Psoas muscle (tissue), 8 donors: Measurements from ENCODE around the gene ARHGEF17. TPM values are rescaled to one million over a fixed set of nuclear protein-coding genes. Genes with fewer than 3 reads are reported as not detected.
A peak's percentile ranks its signal among the peaks of the same experiment; 100 is the strongest.

ENCODE experiments used
- ATAC-seq, 4 donors: fragments of 200-7000 bp; cut with Tn5 transposase; one replicate each; pipeline ENCODE4 v1.9.1; 2020; ENCODE audit warnings: moderate library complexity in 3 of 4, mild to moderate bottlenecking in 2 of 4
- DNase-seq, 2 donors: peaks; one replicate each; pipeline ENCODE4 v3.0.0-alpha.2; 2020
- H3K27ac ChIP-seq: fragments of 200-600 bp; one replicate; pipeline ENCODE4 v1.8.0; 2022
- H3K27me3 ChIP-seq, 3 donors: fragments of 200-600 bp in 1 of 3; one replicate each; pipeline versions ENCODE4 v1.6.1 to v1.8.0; 2013 to 2022; ENCODE audit warnings: low read length in 2 of 3, mild to moderate bottlenecking in 2 of 3, moderate library complexity in 1 of 3; ENCODE audit not compliant: insufficient read depth in 3 of 3
- H3K36me3 ChIP-seq, 2 donors: fragments of 200-600 bp in 1 of 2; one replicate each; pipeline versions ENCODE4 v1.6.1 to v1.8.0; 2013 to 2022; ENCODE audit warnings: low read depth in 1 of 2, mild to moderate bottlenecking in 1 of 2, moderate library complexity in 1 of 2; ENCODE audit not compliant: insufficient read depth in 1 of 2
- H3K4me1 ChIP-seq: fragments of 200-600 bp; one replicate; pipeline ENCODE4 v1.8.0; 2022
- H3K4me3 ChIP-seq: fragments of 200-600 bp; one replicate; pipeline ENCODE4 v1.8.0; 2022; ENCODE audit warnings: mild to moderate bottlenecking
- H3K9me3 ChIP-seq: fragments of 200-600 bp; one replicate; pipeline ENCODE4 v1.8.0; 2022
- CTCF ChIP-seq: fragments of 200-600 bp; IDR thresholded peaks from one replicate; pipeline ENCODE4 v1.8.0; 2022; ENCODE audit warnings: antibody characterized with exemption
- WGBS, 3 donors: extraction: QIAGEN DNeasy Blood & Tissue Kit; methylation state at CpG; one replicate each; pipeline versions ENCODE4 v1.1.6 to v1.1.7; 2013; 5-methylcytosine and 5-hydroxymethylcytosine counted together
- intact Hi-C, 2 donors: fragments of 100-400 bp; cut with DNase I; formaldehyde crosslinking; loops; one replicate each; pipeline versions ENCODE4 v1.11.0 to v1.14.2; 2022
- polyA plus RNA-seq, 3 donors: library from polyadenylated mRNA; stranded (reverse); fragments of 200-250 nt; gene quantifications; one replicate each; pipeline ENCODE4 v1.2.3, GENCODE V29; 2013
- total RNA-seq, 4 donors: library from RNA; stranded (reverse); fragmentation: NEBNext Ultra II Directional in 2 of 4; extraction: Animal tissue kit (Norgen Biotek cat#: 25700) in 2 of 4; gene quantifications; one replicate each; pipeline versions ENCODE4 v1.2.1 to v1.2.4, GENCODE V29; 2021 to 2023
- donor health status: healthy with polysubstance abuse.
- donor health status: DM: no; HTN: no; CAD: no; lungs with moderate emphysema.
- donor health status: Bipolar disorder and iron deficiency.
- donor health status: healthy.
- donor health status: DM: yes; HTN: yes; CAD: no.
- donor health status: DM: no; HTN: no; CAD: no.
- donor health status: DM: no; HTN: no; CAD: no.
- donor health status: DM: yes; HTN: yes; CAD: no.

The ARHGEF17 gene
- total and polyA plus RNA-seq, 7 donors: 5.7 to 38.4 (median 10.8) TPM

DNA sequence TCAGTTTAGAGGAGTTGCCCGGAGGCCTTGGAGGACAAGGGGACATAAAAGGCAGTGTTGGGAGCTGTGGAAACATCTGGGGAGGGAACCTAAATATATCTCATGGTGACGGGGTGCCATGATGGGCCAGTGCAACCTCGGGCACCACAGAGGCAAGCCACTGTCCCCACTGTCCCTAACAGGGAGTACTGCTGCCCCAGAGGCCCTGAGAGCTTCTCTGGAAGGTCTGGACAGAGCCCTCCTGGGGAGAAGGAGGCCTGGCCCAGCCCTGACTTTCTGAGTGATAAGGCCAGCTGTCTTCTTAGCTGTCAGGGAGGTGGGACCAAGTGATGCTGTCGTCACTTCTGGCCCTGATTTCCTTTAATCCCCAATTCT is 41.4 kb upstream of the ARHGEF17 start:
- 17 to 46% (median 32%) methylated on average over 4 of the region's 4 CpGs for WGBS, 3 donors
- DNase-seq (no peak), ATAC-seq (peak in 2 of 4 donors; percentile 27 to 28)
- Histone ChIP-seq H3K27me3 (peaks cover 0 to 5% (median 0%) of the 10 kb centered on the region in 3 donors), H3K9me3 (no peaks in the 10 kb centered on the region), H3K27ac (peak overlapping the region; percentile 7), H3K4me1 (peaks cover 21% of the 10 kb centered on the region), H3K4me3 (no peak overlapping the region), H3K36me3 (no peaks in the 10 kb centered on the region)
- TF ChIP-seq CTCF: no peak
- intact Hi-C loops: no loop called here

DNA sequence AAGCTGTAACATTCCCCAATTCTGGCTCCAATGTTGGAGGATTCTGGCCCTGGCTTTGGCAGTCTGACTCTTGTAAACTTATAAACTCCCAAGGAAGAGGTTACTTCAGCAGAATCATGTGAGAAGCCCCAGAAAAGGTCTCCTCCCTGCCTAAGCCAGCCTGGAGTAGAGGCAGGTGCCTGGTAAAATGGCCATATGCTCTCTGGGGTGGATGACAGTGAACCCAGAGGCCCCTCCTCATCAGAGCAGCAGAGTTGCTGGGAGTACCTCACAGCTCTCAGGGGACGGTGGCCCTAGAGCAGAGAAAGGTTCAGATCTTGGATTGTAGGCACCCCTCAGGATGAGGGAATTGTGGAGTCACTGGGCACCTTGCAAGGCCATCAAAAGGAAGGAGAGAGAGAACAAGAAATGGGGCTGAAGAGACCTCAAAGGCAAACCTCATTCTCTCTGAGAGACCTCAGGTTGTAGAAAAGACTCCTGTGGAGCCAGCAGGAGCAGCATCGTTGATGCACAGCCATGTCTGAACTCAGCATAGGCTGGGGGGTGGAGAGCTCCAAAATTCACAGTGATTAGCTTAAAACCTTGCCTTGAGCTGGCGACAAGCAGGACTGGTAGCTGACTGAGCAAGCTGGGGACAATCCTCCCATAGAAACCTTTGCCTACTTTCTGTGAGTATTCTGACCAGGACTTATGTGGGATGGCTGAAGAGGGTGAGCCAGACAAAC is 40.8 kb upstream of the ARHGEF17 start:
- DNase-seq: no peak
- TF ChIP-seq CTCF: no peak
- H3K27ac ChIP-seq: no peak overlapping the region
- peaks cover 0 to 5% (median 0%) of the 10 kb centered on the region in 3 donors for H3K27me3 ChIP-seq
- intact Hi-C loops: no loop called here
- no peaks in the 10 kb centered on the region for H3K36me3 ChIP-seq
- peaks cover 21% of the 10 kb centered on the region for H3K4me1 ChIP-seq
- H3K9me3 ChIP-seq: no peaks in the 10 kb centered on the region
- no peak for ATAC-seq
- no peak overlapping the region for H3K4me3 ChIP-seq
- 66 to 71% (median 70%) methylated on average over 3 of the region's 3 CpGs for WGBS, 3 donors

DNA sequence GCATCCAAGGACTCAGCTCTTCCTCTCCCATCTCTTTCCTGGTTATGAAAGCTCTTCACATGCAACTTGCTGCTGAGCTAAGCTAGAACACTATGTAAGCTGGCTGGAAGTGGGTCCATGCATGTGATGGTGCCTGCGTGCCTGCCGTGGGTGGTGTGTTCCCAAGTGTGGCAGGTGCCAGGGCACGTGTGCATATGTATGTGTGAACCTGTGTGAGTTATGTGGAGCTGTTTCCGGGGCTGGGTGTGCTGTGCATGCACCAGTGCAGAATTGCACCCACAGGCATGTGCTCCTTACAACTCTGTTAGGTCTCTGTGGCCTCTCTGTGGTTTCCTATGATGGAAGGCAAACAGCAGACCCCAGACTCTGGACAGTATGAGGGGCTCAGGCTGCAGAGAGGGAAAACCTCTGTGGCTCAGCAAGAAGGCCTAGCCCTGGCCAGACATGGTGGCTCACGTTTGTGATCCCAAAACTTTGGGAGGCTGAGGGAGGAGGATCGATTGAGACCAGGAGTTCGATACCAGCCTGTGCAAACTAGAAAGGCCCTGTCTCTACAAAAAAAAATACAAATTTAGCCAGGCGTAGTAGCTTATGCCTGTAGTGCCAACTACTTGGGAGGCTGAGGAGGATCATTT is 40.1 kb upstream of the ARHGEF17 start:
- no peak for TF ChIP-seq CTCF
- DNase-seq (no peak), ATAC-seq (no peak)
- no peak overlapping the region for H3K4me3 ChIP-seq
- intact Hi-C loops: no loop called here
- no peak overlapping the region for H3K27ac ChIP-seq
- WGBS, 3 donors: 89 to 95% (median 92%) methylated on average over 8 of the region's 8 CpGs
- H3K27me3 ChIP-seq: peaks cover 0 to 5% (median 0%) of the 10 kb centered on the region in 3 donors
- H3K4me1 ChIP-seq: peaks cover 21% of the 10 kb centered on the region
- H3K9me3 ChIP-seq: no peaks in the 10 kb centered on the region
- H3K36me3 ChIP-seq: no peaks in the 10 kb centered on the region

DNA sequence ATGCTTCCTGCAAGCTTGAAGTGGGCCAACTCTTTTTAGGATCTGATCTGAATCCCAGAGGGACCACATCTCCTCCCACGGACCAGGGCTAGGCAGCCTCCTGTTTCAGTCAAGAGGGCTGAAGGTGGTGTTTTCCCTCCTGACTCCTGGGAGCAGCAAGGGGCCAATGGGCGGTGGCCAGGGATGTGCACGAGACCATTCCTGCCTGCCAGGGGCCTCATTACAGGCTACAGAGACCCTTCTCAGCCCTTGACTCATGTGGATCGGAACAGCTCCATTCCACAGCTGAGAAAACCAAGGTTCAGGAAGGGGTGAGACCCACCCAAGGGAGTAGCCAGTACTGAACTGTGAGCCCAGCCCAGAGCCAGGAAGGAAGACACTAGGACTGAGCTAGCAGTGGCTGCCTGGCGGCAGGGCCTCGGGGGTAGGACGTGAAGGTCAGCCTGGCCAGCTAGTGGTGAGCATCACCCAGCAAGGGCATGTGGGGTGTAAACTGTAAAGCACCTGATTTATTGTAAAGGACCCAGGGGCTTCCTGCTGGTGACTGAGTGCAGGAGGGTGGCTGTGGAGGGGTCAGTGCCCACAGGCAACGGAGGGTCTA is 39.3 kb upstream of the ARHGEF17 start:
- ATAC-seq: no peak
- no peaks in the 10 kb centered on the region for H3K9me3 ChIP-seq
- WGBS, 3 donors: 83 to 88% (median 87%) methylated on average over 8 of the region's 8 CpGs
- intact Hi-C loops: no loop called here
- no peak overlapping the region for H3K4me3 ChIP-seq
- H3K27ac ChIP-seq: no peak overlapping the region
- DNase-seq: no peak
- peaks cover 28% of the 10 kb centered on the region for H3K4me1 ChIP-seq
- peaks cover 0 to 5% (median 0%) of the 10 kb centered on the region in 3 donors for H3K27me3 ChIP-seq
- no peaks in the 10 kb centered on the region for H3K36me3 ChIP-seq
- TF ChIP-seq CTCF: no peak
